GM19455 (cell line): Measurements from ENCODE around the gene CDC25A.

Experiments
- ATAC-seq: cut with Tn5 transposase; IDR thresholded peaks from one replicate; pipeline ENCODE4 v1.9.1; 2021; ENCODE audit not compliant: unreplicated experiment

CDC25A gene

GRCh38 chr3:48110463-48110862, 77.8 kb downstream of the CDC25A start:
- ATAC-seq: no peak

GRCh38 chr3:48107227-48107626, 81.0 kb downstream of the CDC25A start:
- no peak for ATAC-seq
